ENCODE results near the gene FBXO5.

- TF ChIP-seq CTCF (IDR thresholded peaks at IDR 0.05) (no peak), POLR2A (IDR thresholded peaks at IDR 0.05) (no peak)
Measured at GRCh38 chr6:152981989-152982903, 595 bp downstream of the FBXO5 start.

All from adrenal gland (tissue), 5 donors.